Measurements from ENCODE around the gene CHRNB1. TPM values are rescaled to one million over a fixed set of nuclear protein-coding genes. Genes with fewer than 3 reads are reported as not detected.

The CHRNB1 gene
- total and polyA plus RNA-seq, 10 of the 15 experiments (the other 5 are each of a cell fraction or from before 2014, with no cell fraction given), result 5.8 to 14.8 (median 11.3) TPM

DNA sequence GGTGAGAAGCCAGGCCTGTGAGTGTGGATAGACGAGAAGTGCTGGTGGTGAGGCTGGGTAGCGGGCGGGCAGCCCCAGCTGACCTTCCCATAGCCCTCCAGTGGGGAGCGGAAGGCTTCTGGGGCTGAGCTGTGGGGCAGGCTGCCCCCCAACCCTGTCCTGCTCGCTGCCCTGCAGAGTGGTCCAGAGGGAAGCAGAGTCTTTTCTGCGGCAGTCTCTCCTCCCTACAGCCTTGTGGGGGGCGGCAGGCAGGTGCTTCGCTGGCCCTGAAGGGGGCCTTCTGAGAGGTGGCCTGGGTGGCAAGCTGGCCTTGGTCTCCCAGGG lies 33.5 kb upstream of the CHRNB1 start:
- Histone ChIP-seq H4K20me1 (ENCODE audit: control insufficient read depth, insufficient read depth) (no peaks in the 10 kb centered on the region), H2AFZ (ENCODE audit: control insufficient read depth, low read depth, low read length) (no peak overlapping the region), H3K9me3 (replicated peaks; ENCODE audit: control insufficient read depth, insufficient read depth, low read length) (no peaks in the 10 kb centered on the region), H3K4me1 (ENCODE audit: control insufficient read depth, insufficient read depth, low read length) (no peaks in the 10 kb centered on the region), H3K4me2 (ENCODE audit: control insufficient read depth, insufficient read depth) (no peak overlapping the region), H3K79me2 (ENCODE audit: control insufficient read depth, insufficient read depth, low read length) (no peaks in the 10 kb centered on the region), H3K27ac (ENCODE audit: control insufficient read depth, insufficient read depth) (no peak overlapping the region), H3K27me3 (replicated peaks in 1 of 2; ENCODE audit: control insufficient read depth in 2 of 2, insufficient read depth in 2 of 2, low read length in 1 of 2) (no peaks in the 10 kb centered on the region; a peak in 2 of 4 replicates), H3K4me3 (no peak overlapping the region), H3K36me3 (ENCODE audit: control insufficient read depth in 2 of 2, insufficient read depth in 2 of 2, low read length in 1 of 2) (no peaks in the 10 kb centered on the region), H3K9ac (ENCODE audit: control insufficient read depth, insufficient read depth, low read length) (no peak overlapping the region)
- no peak for FAIRE-seq
- ChIA-PET RAD21 (ENCODE audit: unreplicated experiment) (no interaction called here), POLR2A (no interaction called here), CTCF (no interaction called here), SMC1A (ENCODE audit: uncharacterized antibody, unreplicated experiment) (no interaction called here)
- DNase-seq (ENCODE audit: low read depth, low spot score), result no peak
- TF ChIP-seq PAX8 (IDR thresholded peaks at IDR 0.05), result no peak
- no peak for TF ChIP-seq GABPA (IDR thresholded peaks at IDR 0.05; ENCODE audit: low read depth)
- no peak for TF ChIP-seq IKZF1 (conservative IDR thresholded peaks at IDR 0.05)
- no peak for TF ChIP-seq SIN3A (IDR thresholded peaks at IDR 0.05; ENCODE audit: low read depth, low read length)
- TF ChIP-seq CHD1 (IDR thresholded peaks at IDR 0.05; ENCODE audit: low read depth, low read length), result no peak
- no peak for TF ChIP-seq ZNF217 (IDR thresholded peaks at IDR 0.05)
- TF ChIP-seq, protein P1, sequence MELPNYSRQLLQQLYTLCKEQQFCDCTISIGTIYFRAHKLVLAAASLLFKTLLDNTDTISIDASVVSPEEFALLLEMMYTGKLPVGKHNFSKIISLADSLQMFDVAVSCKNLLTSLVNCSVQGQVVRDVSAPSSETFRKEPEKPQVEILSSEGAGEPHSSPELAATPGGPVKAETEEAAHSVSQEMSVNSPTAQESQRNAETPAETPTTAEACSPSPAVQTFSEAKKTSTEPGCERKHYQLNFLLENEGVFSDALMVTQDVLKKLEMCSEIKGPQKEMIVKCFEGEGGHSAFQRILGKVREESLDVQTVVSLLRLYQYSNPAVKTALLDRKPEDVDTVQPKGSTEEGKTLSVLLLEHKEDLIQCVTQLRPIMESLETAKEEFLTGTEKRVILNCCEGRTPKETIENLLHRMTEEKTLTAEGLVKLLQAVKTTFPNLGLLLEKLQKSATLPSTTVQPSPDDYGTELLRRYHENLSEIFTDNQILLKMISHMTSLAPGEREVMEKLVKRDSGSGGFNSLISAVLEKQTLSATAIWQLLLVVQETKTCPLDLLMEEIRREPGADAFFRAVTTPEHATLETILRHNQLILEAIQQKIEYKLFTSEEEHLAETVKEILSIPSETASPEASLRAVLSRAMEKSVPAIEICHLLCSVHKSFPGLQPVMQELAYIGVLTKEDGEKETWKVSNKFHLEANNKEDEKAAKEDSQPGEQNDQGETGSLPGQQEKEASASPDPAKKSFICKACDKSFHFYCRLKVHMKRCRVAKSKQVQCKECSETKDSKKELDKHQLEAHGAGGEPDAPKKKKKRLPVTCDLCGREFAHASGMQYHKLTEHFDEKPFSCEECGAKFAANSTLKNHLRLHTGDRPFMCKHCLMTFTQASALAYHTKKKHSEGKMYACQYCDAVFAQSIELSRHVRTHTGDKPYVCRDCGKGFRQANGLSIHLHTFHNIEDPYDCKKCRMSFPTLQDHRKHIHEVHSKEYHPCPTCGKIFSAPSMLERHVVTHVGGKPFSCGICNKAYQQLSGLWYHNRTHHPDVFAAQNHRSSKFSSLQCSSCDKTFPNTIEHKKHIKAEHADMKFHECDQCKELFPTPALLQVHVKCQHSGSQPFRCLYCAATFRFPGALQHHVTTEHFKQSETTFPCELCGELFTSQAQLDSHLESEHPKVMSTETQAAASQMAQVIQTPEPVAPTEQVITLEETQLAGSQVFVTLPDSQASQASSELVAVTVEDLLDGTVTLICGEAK (IDR thresholded peaks at IDR 0.05; ENCODE audit: borderline replicate concordance), result no peak
- TF ChIP-seq USF1 (IDR thresholded peaks at IDR 0.05; ENCODE audit: borderline replicate concordance, extremely low read length, insufficient read depth, low read depth, low read length), result no peak
- no peak for TF ChIP-seq IKZF2 (IDR thresholded peaks at IDR 0.05)
- no peak for TF ChIP-seq RELA (IDR thresholded peaks at IDR 0.05; ENCODE audit: borderline replicate concordance, partially characterized antibody)
- no peak for TF ChIP-seq ZBTB4 (CRISPR knock-in tag; IDR thresholded peaks at IDR 0.05)
- TF ChIP-seq KLF5 (IDR thresholded peaks at IDR 0.05; ENCODE audit: partially characterized antibody), result no peak
- no peak for TF ChIP-seq CHD4 (IDR thresholded peaks at IDR 0.05)
- no peak for TF ChIP-seq ESRRA (IDR thresholded peaks at IDR 0.05; ENCODE audit: low read length)
- no peak for TF ChIP-seq POLR2AphosphoS2 (IDR thresholded peaks at IDR 0.05; ENCODE audit: low read depth, low read length)
- TF ChIP-seq SMAD5 (IDR thresholded peaks at IDR 0.05; ENCODE audit: low read depth), result no peak
- no peak for TF ChIP-seq CBX3 (IDR thresholded peaks at IDR 0.05; ENCODE audit: borderline replicate concordance, low read depth)
- no peak for TF ChIP-seq TARDBP (IDR thresholded peaks at IDR 0.05; ENCODE audit: borderline replicate concordance)
- BruUV-seq (replicated peaks), result no TSS peak
- ATAC-seq, result no peak
- 51% methylated on average over 6 of the region's 8 CpGs for WGBS (ENCODE audit: insufficient coverage, insufficient replicate concordance, low lambda C conversion rate, missing lambda C conversion rate)
- in situ Hi-C loops (cut with MboI) (no loop called here), intact Hi-C loops (cut with micrococcal nuclease; ENCODE audit: unreplicated experiment) (no loop called here)

Data from GM12878 (cell line).